ENCODE results near the gene CACNG4.

CACNG4 gene

DNA sequence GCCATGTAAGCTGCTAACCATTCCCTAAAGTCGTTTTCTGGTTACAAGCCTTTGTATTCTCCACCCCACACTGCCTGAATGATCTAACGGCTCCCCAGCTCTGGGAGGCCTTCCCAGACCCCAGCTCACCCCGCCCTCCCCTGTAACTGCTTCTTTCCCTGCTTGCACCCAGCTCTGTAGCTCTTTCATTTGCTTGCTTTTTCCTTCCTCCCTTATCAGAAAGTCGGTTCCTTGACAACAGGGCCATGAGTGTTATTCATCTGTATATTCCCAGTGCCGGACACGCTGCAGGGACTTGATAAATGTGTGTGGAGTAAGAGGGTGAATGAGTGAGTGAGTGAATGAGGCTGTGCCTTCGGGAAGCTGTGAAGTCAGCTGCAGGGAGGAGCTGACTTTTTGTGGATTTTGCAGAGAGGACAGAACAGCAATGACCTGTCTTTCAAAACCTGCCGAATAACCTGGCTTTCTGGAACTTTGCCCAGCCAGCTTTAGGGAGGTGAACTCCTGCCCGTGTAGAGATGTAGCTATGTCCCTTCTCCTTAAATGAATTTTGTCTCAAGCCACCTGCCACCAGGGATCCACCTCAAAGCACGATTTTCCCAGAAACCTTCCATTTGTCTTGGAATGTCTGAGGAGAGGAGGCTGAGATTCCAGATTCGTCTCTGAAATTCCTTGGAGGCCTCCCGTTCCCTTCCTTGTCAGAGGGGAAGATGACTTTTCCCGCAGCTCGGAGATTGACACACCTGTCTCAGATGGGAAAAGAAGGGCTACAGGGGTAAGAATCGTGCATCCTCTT, 20.0 kb upstream of the CACNG4 start:
- DNase-seq = no peak

DNA sequence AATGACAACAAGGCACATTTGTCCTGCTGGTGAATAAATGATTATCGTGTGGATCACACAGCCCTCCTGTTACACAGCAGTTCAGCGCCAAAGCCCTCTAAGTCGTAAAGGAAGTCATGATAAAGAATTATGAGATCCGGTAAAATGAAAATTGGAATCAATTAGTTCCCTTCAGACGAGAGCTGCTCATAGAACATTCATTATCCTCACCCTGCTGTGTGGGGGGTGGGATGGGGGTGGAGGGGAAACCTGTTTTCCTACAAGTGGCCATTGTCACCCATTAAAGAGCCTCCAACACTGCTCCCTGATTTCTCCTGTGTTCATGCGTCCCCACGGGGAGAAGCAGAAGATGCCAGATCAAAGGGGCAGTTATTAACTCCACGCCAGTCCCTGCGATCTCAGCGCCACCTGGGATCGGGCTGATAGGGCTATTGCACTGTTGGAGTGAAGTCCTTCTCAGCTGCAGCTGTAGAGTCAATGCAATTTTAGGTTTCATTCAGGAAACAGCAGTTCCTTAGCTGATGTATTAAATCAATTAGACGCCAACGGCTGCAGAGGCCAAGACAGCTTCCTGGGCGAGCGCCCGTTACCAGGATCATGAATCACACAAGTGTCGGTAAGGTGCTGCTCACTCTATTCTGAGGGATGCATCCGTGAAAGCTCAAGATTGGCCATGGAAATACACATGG, 19.2 kb upstream of the CACNG4 start:
- no peak for DNase-seq

DNA sequence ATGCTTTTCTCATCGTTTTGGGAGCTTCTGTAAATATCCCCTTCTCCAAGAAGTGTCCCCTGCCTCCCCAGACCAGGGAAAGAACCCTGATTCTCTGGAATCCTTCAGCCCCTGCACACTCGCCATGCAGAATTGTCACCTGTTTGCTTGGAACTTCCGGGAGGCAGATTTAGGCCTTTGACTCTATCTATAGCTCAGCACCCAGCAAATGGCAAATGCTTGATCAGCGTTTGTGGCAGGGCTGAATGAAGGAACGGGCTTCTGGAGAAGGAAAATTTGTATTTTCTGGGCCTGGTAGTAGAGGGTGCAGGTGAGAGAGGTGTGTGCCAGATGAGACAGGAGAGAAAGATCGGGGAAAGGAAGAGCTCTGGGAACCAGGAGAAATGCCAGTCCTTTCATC, 18.3 kb upstream of the CACNG4 start:
- DNase-seq = no peak

DNA sequence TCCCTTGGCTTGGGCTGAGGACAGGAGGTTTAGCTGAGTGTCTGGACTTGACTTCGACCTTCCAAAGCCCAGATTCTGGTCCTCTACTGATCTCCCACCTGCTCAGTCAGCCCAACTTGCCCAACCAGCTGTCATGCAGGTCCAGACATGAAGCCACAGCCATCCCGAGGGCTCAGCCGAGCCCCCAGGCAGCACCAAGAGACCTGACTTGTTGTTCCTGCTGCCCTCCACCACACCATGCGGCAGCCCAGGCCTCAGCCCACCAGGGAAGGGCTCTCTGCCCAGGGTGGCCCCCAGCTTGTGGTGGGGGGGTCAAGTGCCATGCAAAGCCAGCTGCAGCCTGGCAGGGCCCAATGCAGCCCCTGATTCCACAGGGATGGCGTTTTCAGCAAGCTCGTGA, 17.2 kb upstream of the CACNG4 start:
- no peak for DNase-seq

DNA sequence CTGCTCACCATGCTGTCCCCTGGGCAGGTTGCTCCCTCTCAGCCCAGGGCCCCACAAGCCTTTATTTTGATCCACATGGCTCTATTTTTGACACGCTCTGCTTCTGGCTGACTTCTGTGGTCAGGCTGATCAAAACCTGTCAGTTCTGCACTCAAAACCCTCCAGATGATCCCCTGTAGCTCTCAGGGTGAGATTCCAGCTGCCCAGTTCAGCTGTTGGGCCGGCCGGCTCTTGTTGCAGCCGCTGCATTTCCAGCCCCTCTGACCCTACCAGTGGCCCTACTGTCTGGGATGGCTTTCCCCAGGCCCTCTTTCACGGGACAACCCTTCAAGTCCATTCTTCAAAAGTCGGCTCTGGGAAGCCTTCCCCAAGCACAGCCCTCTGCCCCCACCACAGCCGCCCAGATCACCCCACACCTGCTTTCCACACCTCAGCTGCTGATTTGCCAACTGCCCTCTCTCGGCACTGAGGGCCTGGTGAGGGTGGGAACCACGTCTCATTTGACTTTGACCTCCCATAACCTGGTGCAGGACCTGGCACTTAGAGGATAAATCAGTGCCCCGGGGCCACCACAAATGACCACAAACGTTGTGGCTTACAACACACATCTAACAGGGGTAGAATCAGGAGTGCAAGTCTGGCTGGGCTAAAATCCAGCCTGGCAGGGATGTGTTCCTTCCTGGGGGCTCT, 16.3 kb upstream of the CACNG4 start:
- DNase-seq = no peak

DNA sequence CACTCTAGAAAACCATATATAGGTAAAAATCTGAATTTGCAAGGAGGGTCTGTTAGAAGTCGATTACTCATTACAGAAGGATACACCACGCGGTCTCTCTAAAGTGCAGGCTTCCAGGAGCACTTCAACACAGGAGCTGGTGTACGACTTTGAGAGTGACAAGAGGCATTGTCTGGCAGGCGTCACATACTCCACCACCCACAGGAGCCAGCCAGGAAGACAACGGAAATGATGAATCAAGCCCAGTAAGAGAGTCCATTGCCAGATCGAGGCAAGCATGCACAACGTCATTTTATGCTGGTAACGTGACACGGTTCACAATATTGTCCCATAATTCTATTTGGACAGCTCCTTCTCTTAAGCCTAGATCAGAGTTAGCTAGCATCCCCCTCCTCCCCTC, 15.0 kb upstream of the CACNG4 start:
- DNase-seq = no peak

DNA sequence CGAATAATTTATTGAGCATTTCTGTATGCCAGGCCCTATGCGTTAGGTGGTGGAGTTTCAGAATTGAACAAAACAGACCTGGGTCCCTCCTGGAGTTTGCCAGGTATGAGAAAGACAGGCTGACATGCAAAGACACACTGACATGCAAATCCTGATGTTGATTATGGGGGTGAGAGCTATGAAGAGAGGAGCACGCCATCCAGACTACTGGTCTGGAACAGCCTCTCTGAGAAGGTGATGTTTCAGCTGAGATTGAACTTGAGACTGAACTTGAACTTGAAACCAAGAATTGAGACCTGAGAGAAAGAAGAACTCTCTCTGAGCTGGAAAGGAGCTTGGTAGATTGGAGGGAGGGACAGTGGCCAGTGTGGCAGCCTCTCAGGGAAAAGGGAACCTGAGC, 14.2 kb upstream of the CACNG4 start:
- DNase-seq = no peak

DNA sequence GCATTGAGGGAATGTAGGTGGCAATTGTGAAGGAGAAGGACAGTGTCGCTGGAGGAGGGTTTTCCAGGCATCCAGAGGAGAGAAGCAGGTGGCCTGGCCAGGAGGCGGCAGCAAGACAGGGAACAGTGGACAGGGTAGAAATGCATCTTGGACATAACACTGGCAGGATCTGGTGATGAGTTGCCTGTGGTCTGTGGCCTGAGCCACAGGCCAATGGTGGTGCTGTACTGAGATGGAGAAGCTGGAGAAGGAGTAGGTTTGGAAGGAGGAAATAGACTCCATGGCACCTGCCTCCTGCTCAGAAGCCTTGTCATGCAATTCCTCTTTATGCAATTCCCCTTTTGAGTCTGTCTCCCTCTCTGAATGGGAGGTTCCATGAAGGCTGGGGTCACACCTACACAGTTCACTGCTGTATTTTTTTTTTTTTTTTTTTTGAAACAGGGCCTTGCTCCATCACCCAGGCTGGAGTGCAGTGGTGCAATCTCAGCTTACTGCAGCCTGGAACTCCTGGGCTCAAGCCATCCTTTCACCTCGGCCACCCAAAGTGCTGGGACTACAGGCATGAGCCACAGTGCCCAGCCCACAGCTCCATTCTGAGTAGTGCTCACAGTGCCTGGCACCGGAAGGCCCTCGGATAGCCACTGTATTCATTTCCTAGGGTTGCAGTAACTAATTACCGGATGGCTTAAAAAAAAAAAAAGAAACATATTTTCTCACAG, 13.5 kb upstream of the CACNG4 start:
- no peak for DNase-seq

DNA sequence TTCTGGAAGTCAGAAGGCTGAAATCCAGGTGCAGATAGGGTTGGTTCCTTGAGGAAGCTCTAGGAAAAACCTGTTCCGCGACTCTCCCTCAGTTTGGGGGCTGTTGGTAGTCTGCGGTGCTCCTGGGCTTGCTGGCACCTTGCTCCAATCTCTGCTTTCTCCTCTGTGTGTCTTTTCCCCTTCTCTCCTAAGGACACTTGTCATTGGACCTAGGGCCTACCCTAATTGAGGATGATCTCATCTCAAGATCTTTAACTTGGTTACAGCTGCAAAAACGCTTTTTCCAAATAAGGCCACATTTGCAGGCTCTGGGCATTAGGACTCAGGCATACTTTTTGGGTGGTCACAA, 12.9 kb upstream of the CACNG4 start:
- no peak for DNase-seq

DNA sequence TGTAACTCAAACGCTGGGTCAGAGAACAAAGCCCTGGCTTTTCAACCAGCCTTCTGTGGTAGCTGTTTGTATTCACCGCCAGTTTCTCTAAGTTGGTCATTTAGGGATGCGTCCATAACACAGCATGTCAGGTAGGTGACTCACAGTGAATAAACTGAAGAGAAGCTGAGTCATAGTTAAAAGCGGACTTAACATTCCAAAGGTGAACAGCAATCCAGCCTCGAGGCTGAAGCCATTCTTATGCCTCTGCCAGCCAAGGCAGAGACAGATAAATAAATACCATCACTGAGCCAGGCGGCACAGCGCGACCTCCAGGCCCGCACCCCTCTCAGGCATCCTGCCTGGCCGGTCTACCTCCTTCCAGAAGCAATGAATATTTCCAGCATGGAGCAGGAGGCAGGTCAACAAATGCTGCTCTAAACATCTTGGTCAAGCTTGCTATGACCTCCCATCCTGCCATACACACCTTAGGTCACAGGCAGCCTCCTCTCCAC, 12.4 kb upstream of the CACNG4 start:
- no peak for DNase-seq

DNA sequence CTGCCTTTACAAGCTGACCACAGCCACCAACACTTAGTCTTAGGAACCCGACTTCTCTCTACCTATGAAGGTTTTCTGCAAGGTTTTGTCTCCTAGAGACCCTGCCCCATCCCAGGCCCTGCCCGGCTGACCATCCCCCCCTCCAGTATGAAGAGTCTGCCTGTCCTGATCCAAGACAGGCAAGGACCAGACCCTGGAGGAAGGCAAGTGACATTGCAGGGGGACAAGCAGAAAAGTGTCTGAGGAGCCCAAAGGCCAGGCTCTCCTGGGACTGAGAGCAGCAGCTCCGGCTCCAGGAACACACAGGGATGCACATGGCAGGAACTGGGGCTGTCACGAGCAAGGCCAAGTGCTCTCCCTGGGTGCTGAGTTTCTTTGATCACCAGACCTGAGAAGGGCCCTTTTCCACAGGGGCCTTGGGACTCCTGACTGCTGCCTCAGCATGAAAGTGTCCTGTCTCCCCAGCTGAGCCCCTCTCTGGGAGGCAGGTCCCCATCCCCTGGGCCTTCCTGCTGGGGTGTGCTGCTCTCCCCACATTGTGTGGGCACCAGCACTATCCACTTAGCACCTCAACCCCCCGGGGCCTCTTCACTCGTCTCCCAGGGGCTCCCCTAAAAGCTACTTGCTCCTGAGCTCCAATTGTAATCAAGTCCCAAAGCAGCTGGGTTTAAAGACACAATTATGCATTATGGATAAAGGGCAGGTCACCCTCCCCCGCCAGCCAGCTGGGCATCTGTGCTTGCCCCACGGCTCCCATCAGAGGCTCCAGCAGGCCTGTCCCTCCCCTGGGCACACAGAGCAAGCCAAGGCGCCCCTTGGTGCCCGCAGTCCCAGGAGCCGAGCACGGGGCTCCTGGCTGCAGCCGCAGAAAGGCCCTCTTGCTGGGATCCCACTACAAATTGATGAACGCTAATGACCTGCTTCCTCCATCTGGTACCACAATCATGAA, 11.6 kb upstream of the CACNG4 start:
- DNase-seq = no peak

DNA sequence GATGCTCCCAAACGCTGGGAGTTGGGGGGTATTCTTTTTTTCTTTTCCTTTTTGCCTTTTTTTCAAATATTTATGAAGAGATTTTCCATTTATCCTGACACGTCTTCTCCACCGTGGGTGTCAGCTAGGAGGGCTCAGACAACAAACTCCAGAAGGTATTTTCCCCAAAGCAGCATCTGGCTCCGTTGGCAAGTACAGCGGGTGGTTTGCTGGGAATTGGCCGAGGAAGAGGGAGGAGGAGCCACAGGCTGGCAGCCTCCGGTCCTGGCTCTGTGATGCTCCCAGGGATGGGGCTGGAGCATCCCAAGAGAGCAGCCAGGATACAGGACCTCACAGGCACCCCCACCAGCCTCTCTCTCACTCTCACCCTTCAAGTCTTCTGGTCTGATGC, 10.9 kb upstream of the CACNG4 start:
- no peak for DNase-seq

DNA sequence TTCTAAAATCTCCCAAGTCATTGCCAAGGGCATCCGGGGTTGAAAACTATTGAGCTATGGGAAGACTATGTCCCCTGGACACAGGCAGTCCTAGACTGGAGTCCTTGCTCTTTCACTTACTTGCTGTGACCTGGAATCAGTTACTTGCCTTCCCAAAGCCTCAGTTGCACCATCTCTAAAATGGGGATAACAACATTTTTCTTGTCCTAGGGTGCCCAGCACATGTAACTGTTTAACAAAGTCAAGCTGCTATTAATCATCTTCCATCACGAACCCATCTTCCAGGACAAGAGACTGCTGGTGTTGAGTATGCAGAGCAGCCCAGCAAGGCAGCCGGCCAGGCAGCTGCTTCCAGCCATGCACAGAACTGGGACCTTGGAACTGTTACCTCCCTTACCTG, 9.9 kb upstream of the CACNG4 start:
- DNase-seq = no peak

DNA sequence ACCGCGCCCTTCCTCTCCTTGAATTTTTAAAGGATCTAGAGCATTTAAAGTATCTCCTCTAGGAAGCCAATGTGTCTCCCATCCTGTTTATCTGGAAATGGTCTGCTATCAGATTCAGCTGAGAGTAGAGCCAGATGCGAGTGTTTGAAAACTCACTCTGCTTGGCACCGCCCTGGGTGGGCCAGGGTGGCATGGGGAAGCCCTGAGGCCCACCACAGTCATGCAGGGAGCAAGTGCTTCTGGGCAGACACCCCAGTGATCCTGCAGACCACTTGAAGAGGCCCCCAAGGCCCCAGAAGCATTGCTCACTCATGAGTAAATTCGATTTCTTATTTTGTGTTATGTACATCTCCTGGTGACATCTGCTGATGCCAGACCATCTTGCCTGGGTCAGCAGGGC, 8.7 kb upstream of the CACNG4 start:
- no peak for DNase-seq

DNA sequence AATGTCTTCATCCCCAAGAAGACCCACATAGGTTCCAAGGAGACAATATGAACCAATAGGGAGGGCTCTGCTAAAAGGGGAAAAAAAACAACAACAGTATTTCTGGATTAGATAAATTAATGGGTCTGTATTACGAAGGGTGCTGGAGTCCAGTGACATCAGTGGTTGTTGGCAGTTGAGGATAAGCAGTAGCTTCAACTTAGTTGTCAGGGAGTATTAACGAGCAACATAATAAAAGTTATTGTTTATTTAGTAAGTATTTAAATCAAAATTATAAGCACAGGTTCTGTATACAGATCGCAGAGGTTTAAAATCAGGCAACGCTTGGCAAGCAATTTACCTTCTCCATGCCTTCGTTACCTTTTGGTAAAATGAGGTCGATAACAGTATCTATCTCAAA, 7.6 kb upstream of the CACNG4 start:
- DNase-seq = no peak

DNA sequence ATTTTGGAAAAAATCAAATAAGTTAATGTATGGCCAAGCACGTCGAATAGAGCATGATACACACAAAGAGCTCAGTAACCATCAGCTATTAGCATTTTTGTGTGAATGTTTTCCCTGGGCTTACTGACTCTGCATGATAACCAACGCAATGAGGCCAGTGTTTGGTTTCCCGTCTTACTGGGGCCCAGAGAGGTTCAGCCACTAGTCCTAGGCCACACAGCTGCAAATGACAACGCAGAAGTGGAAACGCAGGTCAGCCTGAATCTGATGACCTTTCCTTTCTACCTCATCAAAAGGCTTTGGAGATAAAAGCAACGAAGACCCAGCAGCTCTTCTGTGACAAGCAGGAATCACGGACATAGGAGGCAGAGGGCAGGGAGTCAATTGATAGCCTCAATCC, 7.2 kb upstream of the CACNG4 start:
- no peak for DNase-seq

DNA sequence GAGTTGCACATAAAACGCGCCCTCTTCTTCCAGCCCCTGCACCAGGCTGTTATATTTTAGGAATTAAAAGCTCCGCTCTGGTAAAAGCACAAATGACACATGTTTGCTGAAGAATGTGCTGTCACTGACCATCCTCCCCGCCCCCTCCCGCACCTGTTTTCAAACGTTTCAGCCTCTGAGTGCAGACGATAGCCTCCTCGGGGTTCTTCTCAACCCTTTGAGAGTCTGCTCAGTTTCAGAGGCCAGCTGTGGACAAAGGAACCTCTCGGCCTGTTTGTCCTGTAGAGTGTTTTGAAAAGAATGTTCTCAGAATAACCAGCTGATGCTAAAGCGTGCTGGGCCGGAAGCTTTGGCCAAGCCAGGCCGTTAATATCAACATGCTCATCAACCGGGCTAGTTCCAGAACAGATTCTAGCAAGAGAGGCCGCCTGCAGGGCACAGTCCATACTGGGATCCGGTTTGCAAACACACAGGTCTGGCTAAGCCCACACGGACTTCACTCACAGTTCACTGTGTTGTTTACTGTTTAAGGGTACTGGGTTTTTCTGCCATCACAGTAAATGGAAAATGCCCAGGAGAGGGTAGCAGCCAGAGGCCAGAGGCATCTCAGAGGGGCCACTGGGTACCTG, 6.4 kb upstream of the CACNG4 start:
- no peak for DNase-seq

DNA sequence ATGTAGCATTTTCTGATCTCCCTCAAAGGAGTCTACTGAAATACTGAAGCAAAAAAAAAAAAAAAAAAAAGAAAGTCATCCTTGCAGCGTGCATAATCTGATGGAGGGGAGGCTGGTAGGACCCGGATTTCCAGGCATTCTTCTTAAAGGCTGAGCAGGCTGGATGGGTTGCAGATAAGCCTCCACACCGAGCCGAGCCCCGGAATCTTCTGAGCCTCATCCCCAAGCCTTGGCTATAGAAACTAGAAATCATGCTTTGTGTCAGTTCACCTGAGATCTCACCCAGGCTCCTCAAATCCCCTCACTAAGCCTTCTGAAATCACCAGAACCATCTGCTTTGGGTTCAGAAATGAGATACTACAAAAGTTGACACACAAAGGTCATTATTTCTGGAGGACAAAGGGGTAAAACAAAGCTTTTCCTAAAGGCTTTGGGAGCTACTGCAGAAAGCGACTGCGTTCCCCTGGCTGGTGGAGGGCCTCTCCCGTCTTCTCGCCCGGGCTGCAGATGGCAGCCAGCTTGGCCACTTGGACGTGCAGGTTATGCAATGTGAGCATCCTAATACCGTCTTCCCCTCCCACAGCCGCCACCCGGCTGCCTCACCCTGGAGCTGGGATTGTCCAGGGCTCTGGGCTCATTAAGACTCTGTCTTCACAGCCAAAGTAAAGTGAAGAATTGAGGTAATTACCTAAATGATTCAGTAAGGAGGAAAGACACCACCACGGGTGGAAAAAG, 4.7 kb upstream of the CACNG4 start:
- DNase-seq = no peak

DNA sequence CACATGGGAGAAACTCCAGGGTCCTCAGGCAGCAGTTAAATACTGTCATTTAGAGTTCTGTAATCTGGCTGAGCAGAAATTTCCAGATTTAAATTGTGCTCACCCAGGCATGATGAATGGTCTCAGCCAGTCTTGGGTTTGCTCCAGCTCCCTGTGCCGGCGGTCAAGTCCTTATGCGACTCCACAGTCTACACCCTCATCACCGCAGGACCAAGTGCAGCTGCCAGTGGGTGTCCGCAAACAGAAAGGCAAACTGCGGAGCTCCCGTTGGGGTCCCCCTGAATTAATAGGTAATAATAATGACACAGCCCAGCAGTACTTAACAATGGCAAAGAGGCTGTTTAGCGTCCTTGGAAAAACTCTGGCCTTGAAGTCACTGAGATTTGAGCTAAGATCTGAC, 3.9 kb upstream of the CACNG4 start:
- no peak for DNase-seq

DNA sequence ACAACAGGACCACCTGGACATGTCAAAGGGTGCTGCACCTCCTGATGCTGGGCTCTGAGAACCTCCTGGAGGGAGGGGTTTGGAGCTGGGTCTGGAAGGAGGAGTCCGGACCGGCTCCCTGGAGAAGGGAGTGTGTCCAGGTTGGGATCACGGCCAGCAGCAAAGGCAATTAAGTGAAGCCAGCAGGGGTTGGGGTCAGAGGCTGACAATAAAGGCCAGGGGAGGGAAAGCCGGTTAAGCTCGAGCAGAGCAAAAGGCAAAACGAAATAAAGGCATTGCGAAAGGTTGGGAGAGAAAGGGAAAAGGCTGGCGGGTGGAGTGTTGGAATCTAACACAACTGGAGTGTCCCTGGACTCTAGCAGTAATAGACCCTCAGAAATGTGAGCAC, 992 bp upstream of the CACNG4 start:
- DNase-seq = no peak
